ENCODE results near the gene GHRHR.

GHRHR gene

GRCh38 chr7:31004393-31004792 is 40.6 kb downstream of the GHRHR start:
- DNase-seq (ENCODE audit: low read depth): no peak

- no peak for DNase-seq (ENCODE audit: low read depth)
These were observed 43.1 kb downstream of the GHRHR start for GRCh38 chr7:31006857-31007256.

- no peak for DNase-seq (ENCODE audit: low read depth)
These were observed 43.9 kb downstream of the GHRHR start for GRCh38 chr7:31007634-31008033.

GRCh38 chr7:31014826-31015225 is 51.1 kb downstream of the GHRHR start:
- DNase-seq (ENCODE audit: low read depth): no peak

GRCh38 chr7:31017032-31017675 is 53.4 kb downstream of the GHRHR start:
- DNase-seq (ENCODE audit: low read depth): no peak

- DNase-seq (ENCODE audit: low read depth): no peak
These were observed 54.0 kb downstream of the GHRHR start for GRCh38 chr7:31017721-31018120.

GRCh38 chr7:31019509-31019908 is 55.8 kb downstream of the GHRHR start:
- no peak for DNase-seq (ENCODE audit: low read depth)

GRCh38 chr7:31020161-31020560 is 56.4 kb downstream of the GHRHR start:
- DNase-seq (ENCODE audit: low read depth): no peak

- DNase-seq (ENCODE audit: low read depth): no peak
These were observed 56.9 kb downstream of the GHRHR start for GRCh38 chr7:31020652-31021051.

- DNase-seq (ENCODE audit: low read depth): no peak
These were observed 58.4 kb downstream of the GHRHR start for GRCh38 chr7:31022117-31022516.

GRCh38 chr7:31022726-31023125 is 59.0 kb downstream of the GHRHR start:
- DNase-seq (ENCODE audit: low read depth): no peak

GRCh38 chr7:31023877-31024276 is 60.1 kb downstream of the GHRHR start:
- no peak for DNase-seq (ENCODE audit: low read depth)

- no peak for DNase-seq (ENCODE audit: low read depth)
These were observed 63.6 kb downstream of the GHRHR start for GRCh38 chr7:31027161-31027965.

GRCh38 chr7:31028006-31028405 is 64.3 kb downstream of the GHRHR start:
- no peak for DNase-seq (ENCODE audit: low read depth)

GRCh38 chr7:31028417-31028992 is 64.8 kb downstream of the GHRHR start:
- no peak for DNase-seq (ENCODE audit: low read depth)

All from stimulated activated CD8-positive, alpha-beta memory T cell treated with anti-CD3 and anti-CD28 coated beads, Interleukin-15, amount 100 ng/mL, for 24 hours (primary cell).